Measurements from ENCODE around the gene DLG2.
A peak's percentile ranks its signal among the peaks of the same experiment; 100 is the strongest.

The DLG2 gene

GRCh38 chr11:83845797-83846196 lies 1781.3 kb downstream of the DLG2 start:
- no peak overlapping the region for H3K27ac ChIP-seq
- TF ChIP-seq, protein P1, sequence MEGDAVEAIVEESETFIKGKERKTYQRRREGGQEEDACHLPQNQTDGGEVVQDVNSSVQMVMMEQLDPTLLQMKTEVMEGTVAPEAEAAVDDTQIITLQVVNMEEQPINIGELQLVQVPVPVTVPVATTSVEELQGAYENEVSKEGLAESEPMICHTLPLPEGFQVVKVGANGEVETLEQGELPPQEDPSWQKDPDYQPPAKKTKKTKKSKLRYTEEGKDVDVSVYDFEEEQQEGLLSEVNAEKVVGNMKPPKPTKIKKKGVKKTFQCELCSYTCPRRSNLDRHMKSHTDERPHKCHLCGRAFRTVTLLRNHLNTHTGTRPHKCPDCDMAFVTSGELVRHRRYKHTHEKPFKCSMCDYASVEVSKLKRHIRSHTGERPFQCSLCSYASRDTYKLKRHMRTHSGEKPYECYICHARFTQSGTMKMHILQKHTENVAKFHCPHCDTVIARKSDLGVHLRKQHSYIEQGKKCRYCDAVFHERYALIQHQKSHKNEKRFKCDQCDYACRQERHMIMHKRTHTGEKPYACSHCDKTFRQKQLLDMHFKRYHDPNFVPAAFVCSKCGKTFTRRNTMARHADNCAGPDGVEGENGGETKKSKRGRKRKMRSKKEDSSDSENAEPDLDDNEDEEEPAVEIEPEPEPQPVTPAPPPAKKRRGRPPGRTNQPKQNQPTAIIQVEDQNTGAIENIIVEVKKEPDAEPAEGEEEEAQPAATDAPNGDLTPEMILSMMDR (IDR thresholded peaks at IDR 0.05) = no peak
- no peak for TF ChIP-seq ZFX (IDR thresholded peaks at IDR 0.05; ENCODE audit: borderline replicate concordance)

DNA sequence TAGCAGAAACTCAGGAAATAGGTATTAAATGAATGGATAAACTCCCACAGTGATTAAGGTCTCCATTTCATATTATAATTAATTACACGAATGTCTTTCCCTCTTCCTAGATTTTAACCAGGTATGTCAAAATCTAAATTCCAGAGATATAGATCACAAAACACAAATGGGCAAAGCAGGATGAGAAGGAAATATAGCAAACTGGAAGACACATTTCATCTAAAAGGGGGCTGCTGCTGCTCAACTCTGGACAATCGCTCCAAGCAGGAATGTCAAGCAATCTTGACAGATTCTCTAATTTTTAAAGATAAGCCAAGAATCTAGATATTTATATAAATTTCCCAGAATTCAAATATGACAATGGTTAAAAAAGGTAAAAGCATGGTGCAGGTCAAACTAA lies 1786.8 kb downstream of the DLG2 start:
- H3K27ac ChIP-seq = no peak overlapping the region
- TF ChIP-seq ZFX (IDR thresholded peaks at IDR 0.05; ENCODE audit: borderline replicate concordance) = no peak

DNA sequence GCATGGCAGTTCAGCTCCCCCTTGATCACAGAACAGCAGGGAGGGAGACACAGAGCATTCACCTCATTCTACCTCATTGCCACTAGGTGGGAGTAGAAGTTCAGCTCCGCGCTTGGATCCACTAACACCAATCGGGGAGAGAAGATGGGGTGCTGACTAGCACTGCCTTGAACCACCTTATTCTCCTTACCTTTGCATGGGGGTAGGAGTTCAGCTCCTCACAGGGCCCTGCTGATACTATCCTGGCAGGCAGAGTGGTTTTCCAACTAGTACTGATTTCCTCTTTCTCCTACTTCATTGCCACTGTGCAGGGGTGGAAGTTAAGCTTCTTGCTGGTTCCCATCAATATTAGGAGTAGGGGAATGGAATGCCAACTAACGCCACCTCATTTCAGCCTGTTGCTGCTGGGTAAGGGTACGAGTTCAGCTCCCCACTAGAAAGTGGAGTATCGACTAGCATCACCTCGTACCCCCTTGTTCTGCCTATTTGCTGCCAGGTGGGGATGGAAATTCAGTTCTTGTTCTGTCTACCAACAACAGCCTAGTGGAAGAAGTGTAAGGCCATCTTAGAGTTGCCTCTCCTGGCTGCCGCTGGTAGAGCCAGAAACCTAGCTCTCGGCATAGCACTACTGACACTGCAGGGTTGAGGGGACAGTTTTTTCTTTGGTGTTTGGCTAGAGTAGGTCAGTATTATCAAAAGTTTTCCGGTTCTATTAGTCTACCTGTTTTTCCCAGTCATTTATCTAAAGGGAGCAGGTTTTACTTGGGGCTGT lies 1790.1 kb downstream of the DLG2 start:
- H3K27ac ChIP-seq = no peak overlapping the region
- TF ChIP-seq ZFX (IDR thresholded peaks at IDR 0.05; ENCODE audit: borderline replicate concordance) = no peak
- TF ChIP-seq, protein P1 (IDR thresholded peaks at IDR 0.05) = peak; percentile 87

GRCh38 chr11:83836065-83836464 lies 1791.1 kb downstream of the DLG2 start:
- no peak overlapping the region for H3K27ac ChIP-seq
- TF ChIP-seq, protein P1 (IDR thresholded peaks at IDR 0.05) = no peak
- no peak for TF ChIP-seq ZFX (IDR thresholded peaks at IDR 0.05; ENCODE audit: borderline replicate concordance)

- TF ChIP-seq, protein P1 (IDR thresholded peaks at IDR 0.05) = no peak
- no peak for TF ChIP-seq ZFX (IDR thresholded peaks at IDR 0.05; ENCODE audit: borderline replicate concordance)
- no peak overlapping the region for H3K27ac ChIP-seq
These were observed 1791.7 kb downstream of the DLG2 start for GRCh38 chr11:83835423-83835822.

DNA sequence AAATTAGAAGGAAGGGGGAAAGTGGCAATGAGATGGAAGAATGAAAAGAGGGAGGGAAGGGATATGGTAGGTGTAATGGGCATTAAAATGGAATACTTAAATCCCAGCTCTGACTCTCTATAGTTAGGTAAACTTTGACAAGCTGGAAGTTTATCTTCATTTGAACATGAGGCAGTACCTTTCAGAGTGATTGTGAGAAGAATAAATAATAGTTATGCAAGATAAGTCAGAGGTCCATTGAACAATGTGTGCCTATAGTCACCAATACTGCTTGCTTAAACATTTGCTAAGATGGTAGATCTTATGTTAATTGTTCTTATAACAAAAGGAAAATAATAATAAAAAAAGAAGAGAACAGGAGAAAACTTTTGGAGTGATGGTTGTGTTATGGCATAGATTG lies 1795.2 kb downstream of the DLG2 start:
- TF ChIP-seq, protein P1 (IDR thresholded peaks at IDR 0.05) = no peak
- no peak for TF ChIP-seq ZFX (IDR thresholded peaks at IDR 0.05; ENCODE audit: borderline replicate concordance)
- H3K27ac ChIP-seq = no peak overlapping the region

DNA sequence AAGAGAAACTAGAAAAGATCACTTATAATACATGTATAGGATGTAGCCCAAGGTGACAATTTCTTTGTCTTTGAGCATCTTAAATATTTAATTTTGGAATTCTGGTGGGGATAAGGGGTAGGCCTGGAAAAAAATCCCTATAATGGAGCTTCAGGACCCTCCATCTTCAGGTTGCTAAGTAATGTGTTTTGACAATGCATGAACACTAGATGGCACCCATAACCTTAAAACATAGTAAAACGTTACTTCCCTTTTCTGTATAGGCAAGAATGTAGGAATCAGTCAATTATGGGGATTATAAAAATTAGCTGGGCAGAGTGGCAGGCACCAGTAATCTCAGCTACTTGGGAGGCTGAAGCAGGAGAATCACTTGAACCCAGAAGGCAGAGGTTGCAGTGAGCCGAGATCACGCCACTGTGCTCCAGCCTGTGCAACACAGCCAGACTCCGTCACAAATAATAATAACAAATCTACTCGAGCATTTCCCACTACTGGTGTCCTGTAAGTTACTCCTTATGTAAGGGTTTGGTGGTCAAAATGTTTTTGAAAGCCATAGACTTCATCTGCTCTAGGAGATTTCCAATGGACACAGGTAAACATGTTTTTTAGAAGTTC lies 1799.1 kb downstream of the DLG2 start:
- TF ChIP-seq, protein P1 (IDR thresholded peaks at IDR 0.05) = peak; percentile 79
- no peak for TF ChIP-seq ZFX (IDR thresholded peaks at IDR 0.05; ENCODE audit: borderline replicate concordance)
- H3K27ac ChIP-seq = no peak overlapping the region

Measured in 22Rv1 (cell line).